H54 (cell line): ENCODE measurements around the gene RB1.
"Not testable (repeated sequence)": the region's sequence is repeated elsewhere in the genome, so short reads cannot be mapped to it uniquely, and the experiment has no call there.

ENCODE experiments used
- DNase-seq: peaks from one replicate; pipeline ENCODE4 v3.0.0; 2011; ENCODE audit warnings: low spot score, mixed read lengths; ENCODE audit not compliant: insufficient read length
- FAIRE-seq: peaks from 3 replicates; lab custom pipeline; 2011; peaks lifted over from hg19 to GRCh38; lab: Jason Lieb, UNC
- POLR2A ChIP-seq: IDR thresholded peaks from 2 replicates; pipeline ENCODE4 v1.6.1; 2011; ENCODE audit warnings: low read depth, mild to moderate bottlenecking, low read length

Gene RB1

DNA sequence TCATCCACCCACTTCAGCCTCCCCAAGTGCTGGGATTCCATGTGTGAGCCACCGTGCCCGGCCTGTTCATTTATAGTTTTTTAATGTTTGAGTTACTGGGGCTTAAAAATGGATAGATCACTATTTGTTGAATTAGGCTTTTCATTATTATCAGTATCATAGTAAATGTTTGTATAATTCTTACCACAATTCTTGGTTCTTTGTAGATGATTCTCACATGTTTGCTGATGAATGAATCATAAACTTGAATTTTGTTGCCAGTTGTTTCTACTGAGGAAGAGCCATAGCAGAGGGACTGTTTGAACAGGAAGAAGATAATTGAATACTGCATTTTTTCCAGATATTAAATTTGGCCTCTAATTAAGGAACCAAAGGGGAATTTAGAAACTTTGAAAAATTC lies 112.0 kb downstream of the RB1 start:
- FAIRE-seq, result no peak
- TF ChIP-seq POLR2A, result no peak
- no peak for DNase-seq

DNA sequence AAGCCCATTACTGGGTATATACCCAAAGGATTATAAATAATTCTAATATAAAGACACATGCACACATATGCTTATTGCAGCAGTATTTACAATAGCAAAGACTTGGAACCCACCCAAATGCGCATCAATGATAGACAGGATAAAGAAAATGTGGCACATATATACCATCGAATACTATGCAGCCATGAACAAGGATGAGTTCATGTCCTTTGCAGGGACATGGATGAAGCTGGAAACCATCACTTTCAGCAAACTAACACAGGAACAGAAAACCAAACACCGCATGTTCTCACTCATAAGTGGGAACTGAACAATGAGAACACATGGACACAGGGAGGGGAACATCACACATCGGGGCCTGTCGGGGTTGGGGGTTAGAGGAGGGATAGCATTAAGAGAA lies 118.5 kb downstream of the RB1 start:
- DNase-seq, FAIRE-seq: not testable (repeated sequence)

DNA sequence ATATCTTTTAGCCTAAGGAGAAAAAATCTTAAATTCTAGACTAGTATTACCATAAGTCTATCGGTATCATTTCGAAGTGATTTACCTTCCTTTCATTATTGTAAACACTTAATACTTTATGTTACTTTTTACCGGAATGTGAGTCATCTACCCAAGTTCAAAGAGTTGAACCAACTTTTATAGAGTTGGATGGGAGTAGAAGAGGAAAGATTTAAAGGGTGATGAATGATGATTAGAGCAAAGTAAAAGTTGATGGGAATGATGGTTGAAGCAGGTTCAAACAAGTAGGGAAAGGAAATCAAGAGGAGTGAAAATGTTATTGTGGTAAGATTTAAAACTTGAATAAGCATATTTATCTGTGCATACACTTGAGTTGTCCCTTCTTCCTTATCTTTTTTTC lies 120.7 kb downstream of the RB1 start:
- FAIRE-seq (no peak), DNase-seq (no peak)
- TF ChIP-seq POLR2A, result no peak

DNA sequence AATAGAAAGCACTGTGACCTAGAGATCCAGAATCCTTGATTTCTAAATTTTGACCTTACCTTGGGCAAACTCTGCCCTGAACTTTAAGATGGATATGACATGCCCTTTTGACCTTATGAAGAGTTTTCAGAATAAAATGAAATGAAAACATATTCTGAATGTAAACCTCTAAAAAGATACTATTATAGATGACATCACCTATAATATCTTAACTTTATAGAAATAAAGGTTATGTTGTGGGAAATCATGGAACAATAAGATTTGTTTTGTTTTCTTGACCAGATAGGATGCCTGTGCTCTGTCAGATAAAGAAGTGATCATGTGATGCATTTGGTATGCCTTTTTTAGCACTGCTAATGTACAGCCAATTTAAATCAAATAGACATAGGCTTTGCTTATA lies 122.5 kb downstream of the RB1 start:
- TF ChIP-seq POLR2A, result no peak
- FAIRE-seq, result no peak
- no peak for DNase-seq

DNA sequence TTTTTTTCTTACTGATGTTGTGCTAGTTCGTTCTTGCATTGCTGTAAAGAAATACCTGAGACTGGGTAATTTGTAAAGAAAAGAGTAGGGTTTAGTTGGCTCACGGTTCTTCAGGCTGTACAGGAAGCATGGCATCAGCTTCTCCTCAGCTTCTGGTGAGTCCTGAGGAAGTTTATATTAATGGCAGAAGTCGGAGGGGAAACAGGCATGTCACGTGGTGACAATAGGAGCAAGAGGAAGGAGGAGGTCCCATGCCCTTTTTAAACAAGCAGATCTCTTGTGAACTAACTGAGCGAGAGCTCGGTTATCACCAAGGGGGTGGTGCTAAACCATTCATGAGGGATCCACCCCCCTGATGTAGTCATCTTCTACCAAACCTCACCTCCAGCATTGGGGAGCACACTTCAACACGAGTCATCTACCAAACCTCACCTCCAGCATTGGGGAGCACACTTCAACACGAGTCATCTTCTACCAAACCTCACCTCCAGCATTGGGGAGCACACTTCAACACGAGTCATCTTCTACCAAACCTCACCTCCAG lies 123.3 kb downstream of the RB1 start:
- not testable (repeated sequence) for DNase-seq, FAIRE-seq

DNA sequence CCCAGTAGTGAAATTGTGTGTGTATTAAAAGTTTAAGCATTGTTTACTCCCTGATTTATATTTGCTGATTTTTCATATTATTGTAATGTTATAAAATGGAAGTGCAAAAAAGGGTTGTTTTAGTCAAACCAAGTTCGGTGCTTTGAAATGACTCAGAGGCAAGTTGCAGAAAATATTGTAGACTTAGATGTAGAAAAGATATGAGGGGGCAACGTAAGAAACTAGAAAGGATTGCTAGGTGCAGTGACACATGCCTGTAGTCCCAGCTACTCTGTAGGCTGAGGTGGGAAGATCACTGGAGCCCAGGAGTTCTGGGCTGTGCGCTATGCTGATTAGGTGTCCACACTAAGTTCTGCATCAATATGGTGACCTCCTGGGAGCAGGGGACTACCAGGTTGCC lies 125.5 kb downstream of the RB1 start:
- TF ChIP-seq POLR2A, result no peak
- FAIRE-seq, result no peak
- no peak for DNase-seq

DNA sequence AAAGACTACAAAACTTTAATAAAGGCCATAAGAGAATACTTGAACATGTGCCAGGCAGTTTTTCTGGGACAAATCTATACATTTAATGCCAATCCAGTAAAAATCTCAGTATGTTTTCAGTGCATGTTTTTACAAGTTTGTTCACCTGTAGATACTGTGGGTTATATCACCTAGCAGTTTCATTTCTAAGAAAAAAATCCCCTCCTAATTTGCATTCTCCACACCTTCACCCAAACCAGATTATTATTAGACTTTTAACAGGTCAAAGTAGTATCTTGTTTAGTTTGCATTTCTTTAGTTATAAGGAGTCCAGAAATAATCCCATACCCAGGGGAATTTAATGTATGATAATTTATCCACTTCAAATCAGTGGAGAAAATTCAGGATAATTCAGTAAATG lies 126.3 kb downstream of the RB1 start:
- FAIRE-seq, result no peak
- TF ChIP-seq POLR2A, result no peak
- DNase-seq, result no peak

DNA sequence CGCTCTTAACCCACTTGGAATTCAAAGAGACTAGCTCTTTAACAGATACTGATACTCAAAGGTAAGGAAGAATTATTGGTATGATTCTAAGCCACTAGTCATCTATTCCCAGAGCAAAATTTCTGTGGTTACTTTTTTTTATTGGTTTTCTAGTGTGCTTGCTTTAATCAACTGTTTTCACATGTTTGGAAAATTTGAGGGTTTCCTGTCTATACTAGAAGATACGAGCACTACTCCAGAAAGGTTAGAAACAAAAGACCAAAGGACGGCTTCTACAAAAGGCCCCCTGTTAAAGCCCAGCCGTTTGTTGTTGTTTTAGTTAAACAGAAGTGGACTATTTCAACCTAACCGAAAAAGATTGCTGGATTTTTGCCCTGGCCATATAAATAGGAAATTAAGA lies 127.9 kb downstream of the RB1 start:
- FAIRE-seq, result no peak
- DNase-seq, result no peak
- no peak for TF ChIP-seq POLR2A

DNA sequence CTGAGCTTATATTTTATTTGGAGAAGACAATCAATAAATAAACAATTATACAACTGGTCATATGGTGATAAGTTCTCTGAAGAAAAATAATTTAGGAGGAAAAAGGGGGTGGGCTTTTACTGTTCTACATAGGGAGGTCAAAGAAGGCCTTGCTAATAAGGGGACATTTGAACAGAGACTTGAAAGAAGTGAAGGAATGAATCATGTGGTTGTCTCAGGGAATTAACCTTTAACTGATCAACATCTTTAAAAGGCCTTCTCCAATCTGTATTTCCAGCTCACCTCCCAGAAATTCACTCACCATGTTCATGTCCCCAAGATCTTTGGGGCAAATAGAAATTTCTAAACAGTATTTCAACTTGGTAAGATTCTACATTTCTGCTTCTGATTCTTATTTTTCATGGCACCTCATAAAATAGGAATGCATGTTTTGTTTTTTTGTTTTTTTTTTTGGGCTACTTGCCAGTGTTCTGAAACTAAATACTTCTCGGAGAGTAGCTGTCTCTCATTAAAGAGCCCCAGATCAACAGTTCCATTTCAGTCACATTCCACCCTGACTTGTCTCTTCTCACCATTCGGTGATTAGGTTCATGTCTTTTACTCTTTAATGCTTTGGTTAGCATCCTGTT lies 128.6 kb downstream of the RB1 start:
- TF ChIP-seq POLR2A, result no peak
- FAIRE-seq, result no peak
- no peak for DNase-seq

DNA sequence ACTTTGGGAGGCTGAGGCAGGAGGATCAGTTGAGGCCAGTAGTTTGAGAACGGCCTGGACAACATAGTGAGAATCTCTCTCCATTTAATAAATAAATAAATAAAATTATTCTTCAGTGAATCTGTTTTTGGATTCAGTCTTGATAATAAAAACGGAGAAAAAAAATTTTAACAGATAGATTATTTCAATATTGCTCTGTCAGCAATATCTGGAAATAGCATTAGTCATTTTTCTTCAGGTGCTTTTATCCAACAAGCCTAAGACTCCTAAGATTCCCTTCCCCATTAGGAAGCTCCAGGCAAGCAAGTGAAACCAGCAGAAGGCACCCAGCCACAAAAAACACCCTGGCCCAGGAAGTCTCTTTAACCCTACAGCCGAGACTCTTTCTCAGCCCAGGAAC lies 130.6 kb downstream of the RB1 start:
- TF ChIP-seq POLR2A, result no peak
- DNase-seq (no peak), FAIRE-seq (no peak)

DNA sequence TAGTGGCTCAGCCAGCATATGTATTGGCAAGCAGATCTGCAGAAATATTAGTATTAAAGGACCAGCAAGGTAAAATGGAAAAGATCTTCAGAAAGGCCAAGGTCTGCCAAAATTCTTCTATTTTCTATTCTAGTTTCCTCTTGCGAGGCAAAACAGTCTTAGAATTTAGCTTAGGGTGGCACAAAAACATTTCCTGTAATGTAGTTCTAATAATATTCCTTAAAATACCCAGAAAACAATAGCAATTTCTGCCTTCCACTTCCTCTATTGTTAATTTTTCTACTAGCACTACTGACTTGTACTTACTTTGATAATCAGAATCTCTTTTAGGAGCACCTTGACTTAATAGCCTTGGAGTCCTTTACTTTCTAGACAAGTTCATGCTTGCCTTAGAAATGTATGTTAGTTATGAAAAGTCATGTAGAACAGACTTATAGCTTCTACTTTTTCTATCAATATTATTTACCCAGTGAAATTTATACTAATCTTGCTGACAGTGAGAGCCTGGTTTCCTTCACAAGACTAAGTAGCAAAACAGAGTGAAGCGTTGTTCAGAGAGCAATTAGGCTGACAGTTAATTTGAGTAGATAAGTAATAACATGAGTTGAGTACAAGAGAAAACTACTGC lies 133.2 kb downstream of the RB1 start:
- no peak for TF ChIP-seq POLR2A
- DNase-seq (no peak), FAIRE-seq (no peak)

DNA sequence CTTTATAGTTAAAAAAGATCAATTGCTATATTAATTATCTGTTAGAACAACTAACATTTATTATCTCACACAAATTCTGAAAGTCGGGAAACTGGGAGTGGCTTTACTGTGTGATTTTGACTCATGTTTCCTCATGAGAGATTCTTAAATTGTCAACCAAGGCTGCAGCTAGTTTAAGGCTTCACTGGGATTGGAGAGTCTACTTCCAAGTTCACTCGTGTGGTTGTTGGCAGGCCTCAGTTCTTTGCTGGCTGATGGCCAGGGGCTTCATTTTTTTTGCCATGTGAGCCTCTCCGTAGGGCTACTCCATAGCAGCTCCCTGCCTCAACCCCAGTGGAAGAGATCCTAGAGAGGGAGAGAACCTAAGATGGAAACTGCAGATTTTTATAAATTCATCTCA lies 133.8 kb downstream of the RB1 start:
- no peak for FAIRE-seq
- TF ChIP-seq POLR2A, result no peak
- no peak for DNase-seq

DNA sequence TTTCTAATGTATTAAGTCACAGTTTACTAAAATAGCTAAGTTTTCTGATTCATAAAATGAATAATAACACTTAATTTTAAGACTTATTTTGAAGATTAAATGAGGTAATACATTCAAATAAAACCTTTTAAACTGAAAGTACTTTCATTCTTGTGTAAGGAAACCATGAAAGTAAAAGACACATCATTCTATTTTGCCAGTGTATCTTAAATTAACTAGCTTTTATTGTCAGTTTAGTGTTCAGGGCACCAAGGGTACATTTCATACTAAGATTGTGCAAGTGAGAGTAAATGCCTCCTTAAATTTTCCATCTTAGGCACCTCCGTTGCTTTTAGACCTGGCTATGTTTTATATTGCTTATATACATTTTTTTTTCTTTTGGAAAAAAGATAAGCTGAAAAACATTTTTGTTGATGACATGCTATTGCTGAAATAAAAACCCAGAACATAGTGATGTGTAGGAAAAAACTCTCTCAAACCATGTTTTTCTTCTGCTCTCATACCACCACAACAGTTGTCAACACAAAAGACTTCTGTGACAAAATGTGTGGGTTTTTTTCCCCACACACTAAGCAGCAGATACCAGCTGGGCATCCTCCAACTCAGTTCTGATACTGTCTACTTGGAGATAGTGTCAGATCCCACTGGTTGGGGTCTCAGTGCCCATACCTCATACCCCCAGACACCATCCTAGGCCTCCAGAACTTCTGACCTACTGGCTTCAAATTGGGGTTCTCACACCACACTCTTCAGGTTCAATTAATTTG lies 140.1 kb downstream of the RB1 start:
- no peak for FAIRE-seq
- DNase-seq, result no peak
- TF ChIP-seq POLR2A, result no peak

DNA sequence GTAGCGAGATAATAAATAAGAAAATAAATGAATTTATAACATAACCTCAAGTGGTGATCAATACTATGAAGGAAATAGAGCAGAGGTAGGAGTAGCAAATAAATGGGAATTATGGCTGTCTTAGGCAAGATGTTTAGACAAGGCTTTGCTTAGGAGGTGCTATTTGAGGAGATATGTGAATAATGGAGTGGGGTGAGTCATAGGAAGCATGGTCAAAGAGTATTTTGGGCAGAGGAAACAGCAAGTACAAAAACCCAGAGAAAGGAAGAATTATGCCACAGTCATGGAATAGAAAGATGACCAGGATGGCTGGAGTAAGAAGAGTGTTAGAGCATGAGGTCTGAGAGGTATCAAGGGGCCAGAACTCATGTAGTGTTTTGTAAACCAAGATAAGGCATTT lies 142.9 kb downstream of the RB1 start:
- DNase-seq, result peak; percentile 3
- TF ChIP-seq POLR2A, result no peak
- peak; percentile 66 for FAIRE-seq

DNA sequence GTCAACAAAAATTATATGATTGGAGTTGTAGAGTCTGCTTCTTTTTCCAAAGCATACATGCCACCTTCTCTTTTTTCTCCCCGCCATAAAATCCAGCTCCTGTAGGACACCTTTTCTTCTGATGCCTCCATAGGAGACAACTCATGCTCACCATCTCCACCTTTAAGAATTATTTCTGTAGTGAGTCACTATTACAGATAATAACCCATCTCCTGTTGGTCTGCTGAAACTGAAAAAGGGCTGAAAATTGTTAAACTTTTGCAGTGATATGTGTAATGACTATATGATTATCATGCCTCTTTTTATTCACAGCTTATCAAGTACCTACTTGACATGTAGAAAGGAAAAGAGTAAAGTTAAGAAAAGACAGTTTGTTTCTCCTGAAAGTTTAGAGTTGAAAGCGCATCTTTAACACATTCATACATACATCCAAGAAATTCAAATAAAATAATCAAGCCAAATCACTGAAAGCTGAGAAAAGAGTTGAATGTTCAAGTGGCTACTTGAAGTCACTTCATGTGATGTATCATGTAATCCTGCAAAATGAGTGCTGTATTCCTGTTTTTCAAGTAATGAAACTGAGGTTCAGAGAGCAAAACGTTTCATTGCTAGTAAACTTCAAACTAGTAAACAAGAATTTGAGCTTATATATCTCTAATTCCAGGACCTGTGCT lies 144.9 kb downstream of the RB1 start:
- FAIRE-seq (peak; percentile 43), DNase-seq (no peak)
- no peak for TF ChIP-seq POLR2A
